Measurements from ENCODE around the gene IQGAP1.

Gene IQGAP1

GRCh38 chr15:90540768-90541167 lies 152.7 kb downstream of the IQGAP1 start:
- DNase-seq: no peak

GRCh38 chr15:90545095-90545494 lies 157.1 kb downstream of the IQGAP1 start:
- no peak for DNase-seq

GRCh38 chr15:90547540-90547939 lies 159.5 kb downstream of the IQGAP1 start:
- no peak for DNase-seq

- no peak for DNase-seq
These were observed 162.9 kb downstream of the IQGAP1 start for GRCh38 chr15:90550919-90551318.

All from amniotic stem cell (primary cell).